Progenitor cell of endocrine pancreas (in vitro differentiated cells): ENCODE data around the gene INPP5D. TPM values are rescaled to one million over a fixed set of nuclear protein-coding genes. Genes with fewer than 3 reads are reported as not detected.

Experiments used
- DNase-seq: peaks from one replicate; pipeline ENCODE4 v3.0.0; 2021; ENCODE audit warnings: low spot score; ENCODE audit not compliant: unreplicated experiment
- H3K27ac Mint-ChIP-seq: 2 replicates; pipeline ENCODE4 v1.8.0; 2021; ENCODE audit warnings: mild to moderate bottlenecking, moderate library complexity, mixed read lengths
- H3K27me3 Mint-ChIP-seq: 2 replicates; pipeline ENCODE4 v1.8.0; 2021; ENCODE audit warnings: mixed read lengths
- H3K36me3 Mint-ChIP-seq: 2 replicates; pipeline ENCODE4 v1.8.0; 2022; ENCODE audit warnings: mixed read lengths; ENCODE audit not compliant: insufficient read depth
- H3K4me1 Mint-ChIP-seq: 2 replicates; pipeline ENCODE4 v1.8.0; 2021; ENCODE audit warnings: low read depth, mixed read lengths
- H3K4me3 Mint-ChIP-seq: 2 replicates; pipeline ENCODE4 v1.8.0; 2021; ENCODE audit warnings: low read depth, mild to moderate bottlenecking, moderate library complexity, mixed read lengths
- H3K9me3 Mint-ChIP-seq: 2 replicates; pipeline ENCODE4 v1.8.0; 2021; ENCODE audit warnings: low read depth, mixed read lengths
- CTCF ChIP-seq: fragments of 200-600 bp; sonication (generic); IDR thresholded peaks from one replicate; pipeline ENCODE4 v1.5.0; 2021; ENCODE audit warnings: antibody characterized with exemption, mild to moderate bottlenecking; ENCODE audit not compliant: unreplicated experiment
- total RNA-seq: library from RNA; stranded (reverse); gene quantifications from 2 replicates; pipeline ENCODE4 v1.2.1, GENCODE V29; 2021

The INPP5D gene
- total RNA-seq, 1 donor from 2014 or later: 5.3 TPM

- Mint-ChIP-seq H3K9me3 (peaks cover 8% of the 10 kb centered on the region), H3K4me1 (peaks cover 2% of the 10 kb centered on the region), H3K27ac (peak overlapping the region; percentile 61), H3K27me3 (peaks cover 25% of the 10 kb centered on the region), H3K36me3 (no peaks in the 10 kb centered on the region), H3K4me3 (no peak overlapping the region)
- no peak for TF ChIP-seq CTCF
- no peak for DNase-seq
These were observed 83.7 kb downstream of the INPP5D start for GRCh38 chr2:233143700-233144331.

- Mint-ChIP-seq H3K9me3 (peaks cover 8% of the 10 kb centered on the region), H3K4me3 (no peak overlapping the region), H3K27me3 (peaks cover 18% of the 10 kb centered on the region), H3K4me1 (no peaks in the 10 kb centered on the region), H3K27ac (no peak overlapping the region), H3K36me3 (no peaks in the 10 kb centered on the region)
- no peak for DNase-seq
- TF ChIP-seq CTCF: no peak
These were observed 85.6 kb downstream of the INPP5D start for GRCh38 chr2:233145726-233146125.

GRCh38 chr2:233146194-233146593 lies 86.1 kb downstream of the INPP5D start:
- Mint-ChIP-seq H3K4me1 (no peaks in the 10 kb centered on the region), H3K4me3 (no peak overlapping the region), H3K27ac (no peak overlapping the region), H3K36me3 (no peaks in the 10 kb centered on the region), H3K9me3 (peaks cover 8% of the 10 kb centered on the region), H3K27me3 (peaks cover 18% of the 10 kb centered on the region)
- no peak for TF ChIP-seq CTCF
- no peak for DNase-seq

- H3K36me3 Mint-ChIP-seq: no peaks in the 10 kb centered on the region
- H3K27me3 Mint-ChIP-seq: peaks cover 8% of the 10 kb centered on the region
- H3K4me1 Mint-ChIP-seq: no peaks in the 10 kb centered on the region
- H3K9me3 Mint-ChIP-seq: peaks cover 8% of the 10 kb centered on the region
- no peak overlapping the region for H3K4me3 Mint-ChIP-seq
- DNase-seq: no peak
- H3K27ac Mint-ChIP-seq: no peak overlapping the region
- TF ChIP-seq CTCF: no peak
These were observed 87.1 kb downstream of the INPP5D start for GRCh38 chr2:233147136-233147828.

GRCh38 chr2:233147829-233148167 lies 87.7 kb downstream of the INPP5D start:
- no peak overlapping the region for H3K4me3 Mint-ChIP-seq
- no peak overlapping the region for H3K27ac Mint-ChIP-seq
- peaks cover 5% of the 10 kb centered on the region for H3K27me3 Mint-ChIP-seq
- DNase-seq: no peak
- no peaks in the 10 kb centered on the region for H3K36me3 Mint-ChIP-seq
- no peaks in the 10 kb centered on the region for H3K4me1 Mint-ChIP-seq
- H3K9me3 Mint-ChIP-seq: peaks cover 8% of the 10 kb centered on the region
- no peak for TF ChIP-seq CTCF
